ENCODE data around the gene PAX4. TPM values are rescaled to one million over a fixed set of nuclear protein-coding genes. Genes with fewer than 3 reads are reported as not detected.

Gene PAX4
- total RNA-seq, 1 donor from 2014 or later: not detected

DNA sequence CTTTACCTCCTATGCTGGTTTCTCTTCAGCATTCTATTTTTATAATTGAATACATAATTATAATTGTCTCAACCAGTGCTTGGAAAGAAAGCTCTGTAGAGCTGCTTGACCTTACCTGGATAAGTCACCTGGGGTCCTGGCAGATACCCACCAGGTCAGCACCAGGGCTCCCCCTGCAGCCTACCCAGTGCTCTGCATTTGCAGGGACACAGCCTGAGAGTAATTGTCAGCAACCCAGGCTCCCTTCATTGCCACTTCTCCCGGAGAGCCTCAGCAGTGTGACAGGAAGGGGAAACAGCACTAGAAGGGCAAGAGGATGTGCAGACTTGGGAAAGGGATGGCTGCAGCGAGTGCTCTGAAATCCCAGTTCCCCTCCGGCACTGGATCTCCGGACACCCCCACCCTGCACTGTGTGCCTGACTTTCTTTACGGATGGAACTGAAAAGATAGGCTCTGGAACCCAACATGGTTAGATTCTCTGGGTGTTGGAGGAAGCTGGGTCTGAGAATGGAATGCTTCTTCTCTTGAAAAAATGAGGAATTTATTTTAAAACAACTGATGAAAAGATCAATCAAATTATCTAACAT lies 11.4 kb upstream of the PAX4 start:
- intact Hi-C loops (cut with micrococcal nuclease): no loop called here

DNA sequence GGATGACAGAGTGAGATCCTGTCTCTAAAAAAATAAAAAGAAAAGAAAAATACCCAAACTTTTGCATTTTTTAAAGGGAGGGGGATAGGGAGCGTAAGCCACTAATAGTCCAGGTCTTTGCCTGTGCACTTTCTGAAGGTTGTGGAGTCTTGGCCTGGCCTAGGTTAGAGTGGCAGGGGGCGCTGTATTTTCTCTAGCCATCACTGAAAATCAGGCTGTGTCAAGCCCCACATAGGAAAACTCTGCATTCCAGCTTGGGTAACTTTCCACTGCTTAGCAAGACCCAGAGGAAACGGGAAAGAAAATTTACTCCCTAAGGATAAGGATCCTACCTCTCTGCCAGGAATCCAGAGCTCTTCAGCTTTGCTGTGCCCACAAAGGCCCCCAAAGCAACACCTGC lies 10.5 kb upstream of the PAX4 start:
- intact Hi-C loops (cut with micrococcal nuclease): no loop called here

GRCh38 chr7:127625331-127625730 lies 7.4 kb upstream of the PAX4 start:
- intact Hi-C loops (cut with micrococcal nuclease): no loop called here

DNA sequence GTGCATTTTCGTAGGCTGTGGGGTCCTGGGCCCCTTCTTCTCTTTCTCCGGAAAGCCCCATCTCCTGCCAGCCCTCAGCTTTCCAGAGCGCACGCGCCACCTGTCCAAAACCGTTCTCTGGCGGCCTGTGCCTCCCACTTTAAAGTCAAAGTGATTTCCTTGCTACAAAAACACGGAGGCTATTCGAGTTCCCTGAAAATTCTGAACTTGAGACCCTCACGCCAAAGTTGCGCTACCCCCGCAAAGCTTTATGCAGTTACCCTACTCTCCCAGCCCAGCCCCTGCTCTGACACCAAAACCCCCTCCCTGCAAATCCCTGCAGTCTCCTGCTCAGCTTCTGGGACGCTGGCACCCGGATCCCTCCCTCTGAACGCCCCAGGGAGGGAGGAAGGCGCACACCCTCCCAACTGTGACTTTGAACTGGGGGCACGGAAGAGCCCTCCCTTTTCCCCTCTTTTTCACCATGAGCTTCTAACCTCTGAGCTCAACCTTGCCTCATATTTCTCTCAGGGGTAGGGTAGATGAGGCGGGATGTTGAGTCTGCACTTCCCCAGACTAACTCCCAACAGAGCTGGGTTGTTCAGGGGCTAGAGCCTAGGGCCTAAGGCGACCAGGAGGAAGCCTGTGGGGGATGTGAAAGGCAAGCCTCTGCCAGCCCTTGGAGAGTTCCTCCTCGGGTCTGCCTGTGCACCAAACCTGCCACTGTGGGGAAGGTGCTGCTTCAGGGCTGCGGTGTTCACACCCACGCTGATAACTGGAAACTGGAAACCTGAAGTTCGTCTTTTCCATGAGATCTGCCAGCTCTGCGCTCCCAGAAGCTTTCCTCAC lies 2.7 kb upstream of the PAX4 start:
- intact Hi-C loops (cut with micrococcal nuclease): no loop called here

GRCh38 chr7:127619681-127620405 lies 1.9 kb upstream of the PAX4 start:
- intact Hi-C loops (cut with micrococcal nuclease): no loop called here

GRCh38 chr7:127618775-127619174 lies 833 bp upstream of the PAX4 start:
- intact Hi-C loops (cut with micrococcal nuclease): no loop called here

DNA sequence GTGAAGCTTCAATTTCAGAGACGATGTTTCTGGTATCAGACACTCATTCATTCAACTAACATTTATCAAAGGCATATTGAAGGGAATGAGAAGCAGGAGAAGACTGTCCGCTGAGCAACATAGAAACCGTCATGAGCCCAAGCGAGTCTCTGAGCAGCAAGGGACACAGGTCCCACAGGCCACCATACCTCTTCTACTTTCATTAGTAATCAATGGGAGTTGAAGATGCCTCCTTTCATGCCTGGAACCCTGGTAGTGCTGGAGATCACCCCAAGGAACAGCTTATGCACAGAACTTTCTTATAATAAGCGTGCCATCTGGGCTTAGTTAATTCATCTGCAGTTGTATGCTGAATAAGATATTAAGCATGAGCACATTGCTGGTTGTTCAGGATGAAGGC lies 1.2 kb downstream of the PAX4 start:
- intact Hi-C loops (cut with micrococcal nuclease): no loop called here

GRCh38 chr7:127612263-127612662 lies 5.7 kb downstream of the PAX4 start:
- intact Hi-C loops (cut with micrococcal nuclease): no loop called here

DNA sequence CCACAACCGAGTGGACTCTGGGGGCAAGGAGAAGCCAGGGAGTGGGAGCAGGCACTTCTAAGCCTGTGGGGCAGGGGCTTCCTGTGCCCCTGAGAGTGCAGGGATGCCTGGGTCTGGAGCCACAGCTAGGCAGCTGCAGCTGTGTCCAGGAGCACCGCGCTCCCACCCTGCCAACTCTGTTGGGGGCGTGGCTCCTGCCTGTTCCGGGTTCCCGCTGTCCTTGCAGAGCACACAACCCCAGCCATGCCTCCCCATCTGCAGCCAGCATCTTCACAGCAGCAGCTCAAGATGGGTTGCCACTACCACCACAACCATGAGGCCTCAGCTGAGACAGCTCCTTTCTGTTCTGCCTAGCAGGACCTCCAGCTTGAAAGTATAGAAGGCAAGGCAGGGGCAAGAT lies 8.6 kb downstream of the PAX4 start:
- intact Hi-C loops (cut with micrococcal nuclease): no loop called here

DNA sequence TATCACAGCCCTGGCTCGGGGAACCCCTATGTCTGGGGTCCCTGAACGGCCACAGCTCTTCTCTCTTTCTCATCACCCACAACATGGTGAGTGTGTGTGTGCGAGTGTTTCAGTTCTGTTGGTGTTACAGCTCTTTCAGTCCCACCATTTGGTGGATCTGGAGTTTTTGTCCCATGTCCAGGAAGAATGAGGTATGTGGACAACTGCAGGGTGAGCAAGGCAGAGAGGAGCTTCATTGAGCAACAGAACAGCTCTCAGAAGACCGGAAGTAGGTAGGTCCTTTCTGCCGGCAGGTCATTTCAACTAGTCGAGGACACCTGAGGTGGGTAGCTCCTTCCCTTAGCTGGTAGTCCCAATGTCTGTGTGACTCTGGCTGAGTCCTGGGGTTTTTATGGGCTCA lies 9.5 kb downstream of the PAX4 start:
- intact Hi-C loops (cut with micrococcal nuclease): no loop called here

DNA sequence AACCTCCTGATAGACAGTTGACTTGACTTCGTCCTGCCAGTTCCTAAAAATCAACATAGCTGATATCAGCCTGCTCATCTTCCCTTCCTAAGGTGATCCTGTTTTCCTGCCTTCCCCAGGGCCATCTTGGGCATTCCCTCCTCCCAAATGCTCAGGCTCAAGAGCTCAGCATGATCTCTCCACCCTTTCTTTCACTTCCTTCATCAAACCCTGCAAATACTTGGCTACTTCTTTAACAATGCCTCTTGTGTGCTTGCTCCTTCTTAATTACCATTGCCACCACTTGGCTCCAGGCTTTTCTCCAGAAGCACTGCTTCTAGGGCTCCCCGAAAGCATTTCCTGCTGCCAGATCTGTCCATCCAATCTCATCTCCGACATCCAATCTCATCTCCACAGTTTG lies 17.1 kb downstream of the PAX4 start:
- intact Hi-C loops (cut with micrococcal nuclease): no loop called here

DNA sequence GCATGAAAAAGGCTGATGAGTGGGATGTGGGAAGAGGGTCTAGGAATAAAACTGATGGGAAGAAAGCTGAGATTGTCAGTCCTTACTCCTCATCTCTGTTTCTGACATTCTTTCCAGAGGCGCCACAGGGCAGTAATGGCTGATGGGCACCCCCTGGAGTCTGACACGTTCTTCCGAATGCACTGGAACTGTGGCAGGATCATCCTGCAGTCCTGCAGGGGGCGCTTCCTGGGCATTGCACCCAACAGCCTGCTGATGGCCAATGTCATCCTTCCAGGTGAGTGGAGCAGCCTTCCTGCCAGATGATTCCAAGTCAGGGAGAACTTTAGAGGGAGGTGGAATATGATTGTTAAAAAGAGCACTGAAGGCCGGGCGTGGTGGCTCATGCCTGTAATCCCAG lies 19.6 kb downstream of the PAX4 start:
- intact Hi-C loops (cut with micrococcal nuclease): no loop called here

DNA sequence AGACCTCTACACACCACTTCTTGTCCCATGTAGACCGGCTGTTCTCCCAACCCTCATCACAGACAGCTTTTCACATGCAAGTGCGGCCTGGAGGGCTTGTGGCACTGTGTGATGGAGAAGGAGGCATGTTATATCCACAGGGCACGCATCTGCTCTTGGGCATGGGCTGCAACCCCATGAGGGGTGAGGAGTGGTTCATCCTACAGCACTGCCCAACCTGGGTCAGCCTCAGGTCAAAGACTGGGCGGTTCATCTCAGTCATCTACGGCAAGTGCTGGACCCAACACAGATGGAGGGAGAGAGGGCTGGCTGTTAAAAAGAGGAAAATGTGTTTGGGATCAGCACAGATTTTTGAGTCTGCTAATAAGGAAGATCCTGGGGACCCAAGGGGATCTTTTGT lies 22.2 kb downstream of the PAX4 start:
- intact Hi-C loops (cut with micrococcal nuclease): no loop called here

GRCh38 chr7:127594490-127594889 lies 23.5 kb downstream of the PAX4 start:
- intact Hi-C loops (cut with micrococcal nuclease): no loop called here

GRCh38 chr7:127592550-127592949 lies 25.4 kb downstream of the PAX4 start:
- intact Hi-C loops (cut with micrococcal nuclease): no loop called here

DNA sequence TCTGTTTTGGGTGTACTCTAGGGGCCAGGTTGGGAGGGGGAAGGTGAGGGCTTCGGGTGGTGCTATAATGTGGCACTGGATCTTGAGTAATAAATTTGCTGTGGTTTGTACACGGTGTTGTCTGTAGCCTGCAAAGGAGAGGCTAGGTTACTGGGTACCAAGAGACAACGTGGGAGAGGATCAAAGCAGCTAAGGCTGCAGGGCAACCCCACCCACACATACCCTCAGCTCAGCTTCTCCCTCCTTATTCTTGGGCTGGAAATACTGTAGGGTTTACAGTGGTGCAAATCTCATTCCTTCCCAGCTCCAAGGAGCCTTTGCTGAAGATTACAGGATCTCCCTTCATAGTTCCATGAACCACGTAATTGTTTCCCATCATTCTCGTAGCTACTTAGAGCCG lies 26.4 kb downstream of the PAX4 start:
- intact Hi-C loops (cut with micrococcal nuclease): no loop called here

GRCh38 chr7:127591189-127591588 lies 26.8 kb downstream of the PAX4 start:
- intact Hi-C loops (cut with micrococcal nuclease): no loop called here

- intact Hi-C loops (cut with micrococcal nuclease): loop anchor here (5.0 to 10.0 kb wide), 3 partner anchors 143 to 867 kb away; partner anchors contain the start of gene HILPDA
These were observed 28.0 kb downstream of the PAX4 start for GRCh38 chr7:127589896-127590295.

GRCh38 chr7:127588697-127589482 lies 29.1 kb downstream of the PAX4 start:
- intact Hi-C loops (cut with micrococcal nuclease): loop anchor here (1.0 to 10.0 kb wide), 5 partner anchors 63 to 868 kb away; partner anchors contain the start of genes HILPDA, SND1 and ZNF800

DNA sequence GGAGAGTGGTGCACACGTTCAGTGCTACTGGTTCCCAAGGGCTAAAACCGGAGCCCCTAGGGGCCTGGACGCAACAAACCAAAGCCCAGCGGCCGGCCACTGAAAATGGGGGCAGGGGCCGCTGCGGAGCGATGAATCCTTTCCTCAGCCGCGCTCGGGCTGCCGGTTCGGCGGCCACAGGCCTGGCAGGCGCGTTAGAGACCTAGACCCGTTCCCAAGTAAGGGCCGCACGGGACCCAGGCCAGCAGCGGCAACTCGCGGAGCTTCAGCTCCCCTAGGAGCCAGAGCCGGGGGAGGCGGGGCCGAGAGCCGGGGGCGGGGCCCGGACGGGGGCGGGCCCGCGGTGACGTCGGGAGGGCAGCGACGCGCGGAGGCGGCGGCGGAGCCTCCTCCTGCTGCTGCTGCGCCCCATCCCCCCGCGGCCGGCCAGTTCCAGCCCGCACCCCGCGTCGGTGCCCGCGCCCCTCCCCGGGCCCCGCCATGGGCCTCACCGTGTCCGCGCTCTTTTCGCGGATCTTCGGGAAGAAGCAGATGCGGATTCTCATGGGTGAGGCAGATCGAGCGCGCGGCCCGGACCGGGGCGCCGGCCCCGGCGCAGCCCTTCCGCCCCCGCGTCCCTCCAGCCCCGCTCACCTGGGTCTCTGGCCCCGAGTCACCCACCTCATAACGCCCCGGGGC lies 29.8 kb downstream of the PAX4 start, which contains the start of gene ARF5:
Gene ARF5, plus strand, starts transcription at position 393 of the 678 bp plus-strand sequence. Its CDS starts 88 bp downstream, at position 481.
- intact Hi-C loops (cut with micrococcal nuclease): loop anchor here (1.0 to 10.0 kb wide), 5 partner anchors 64 to 869 kb away; partner anchors contain the start of genes HILPDA, SND1 and ZNF800

DNA sequence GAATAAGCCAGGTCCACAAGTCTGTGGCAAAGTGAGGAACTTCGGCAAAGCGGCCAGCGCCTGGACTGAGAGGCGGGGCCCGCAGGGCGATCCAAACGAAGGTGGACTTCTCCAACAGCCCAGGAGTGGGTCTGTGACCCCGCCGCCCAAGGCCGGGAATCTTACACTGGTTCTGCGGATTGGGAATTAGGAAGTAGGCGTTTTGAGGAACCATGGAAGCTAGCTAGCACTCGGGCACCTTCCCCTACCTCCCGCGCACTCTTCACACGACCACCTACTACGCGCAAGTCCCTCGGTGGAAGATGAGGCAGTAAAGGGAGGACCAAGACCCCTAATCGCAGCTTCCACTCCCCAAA lies 30.3 kb downstream of the PAX4 start:
- intact Hi-C loops (cut with micrococcal nuclease): loop anchor here (1.0 to 10.0 kb wide), 5 partner anchors 65 to 870 kb away; partner anchors contain the start of genes HILPDA, SND1 and ZNF800

All from T-helper 2 cell treated with Interferon-gamma antibody and Interleukin-4, amounts not matched to agents 100 ng/mL and 5 ng/mL, for 36 hours (primary cell).